ENCODE data around the gene FGF14.

FGF14 gene

GRCh38 chr13:101916108-101916774, 485.6 kb downstream of the FGF14 start:
- peak; percentile 18 for DNase-seq

GRCh38 chr13:101915755-101916107, 486.1 kb downstream of the FGF14 start:
- no peak for DNase-seq

DNA sequence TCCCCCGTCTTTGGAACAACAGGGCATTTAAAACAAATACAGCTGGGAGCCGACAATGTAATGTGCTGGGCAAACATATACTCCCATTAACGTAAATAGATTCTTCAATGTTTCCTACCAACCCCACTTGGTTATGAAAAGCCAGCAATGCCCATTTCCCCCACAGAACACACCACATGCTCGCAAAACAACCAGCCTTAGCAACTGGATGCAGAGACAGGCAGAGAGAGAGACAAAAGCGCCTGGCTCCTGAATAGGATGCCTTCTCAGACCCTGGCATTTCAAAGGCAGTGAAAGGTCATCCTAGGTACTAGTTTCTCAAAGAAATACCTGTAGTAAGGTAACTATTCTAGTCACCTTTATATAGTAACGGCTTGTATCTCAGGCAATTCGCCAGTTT, 486.5 kb downstream of the FGF14 start:
- no peak for DNase-seq

DNA sequence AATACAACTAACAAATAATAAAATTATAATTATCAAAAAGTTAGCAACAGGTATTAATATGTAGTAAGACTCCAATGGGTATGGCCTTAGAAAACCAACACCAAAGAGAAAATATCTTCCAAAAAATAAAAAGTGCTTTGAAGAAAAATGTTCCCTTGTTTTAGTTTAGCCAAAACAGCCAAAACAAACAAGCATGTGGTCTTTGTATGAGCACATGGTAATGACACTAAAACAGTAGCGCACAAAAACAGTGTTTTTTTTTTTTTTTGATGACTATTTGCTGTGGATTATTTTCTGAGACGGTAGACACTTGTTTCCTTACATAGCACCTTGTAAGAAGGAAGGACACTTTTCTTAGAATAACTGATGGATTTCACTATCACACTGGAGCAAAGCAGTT, 490.1 kb downstream of the FGF14 start:
- DNase-seq: no peak

- no peak for DNase-seq
These were observed 498.0 kb downstream of the FGF14 start for GRCh38 chr13:101903890-101904289.

- DNase-seq: no peak
These were observed 503.2 kb downstream of the FGF14 start for GRCh38 chr13:101898676-101899075.

DNA sequence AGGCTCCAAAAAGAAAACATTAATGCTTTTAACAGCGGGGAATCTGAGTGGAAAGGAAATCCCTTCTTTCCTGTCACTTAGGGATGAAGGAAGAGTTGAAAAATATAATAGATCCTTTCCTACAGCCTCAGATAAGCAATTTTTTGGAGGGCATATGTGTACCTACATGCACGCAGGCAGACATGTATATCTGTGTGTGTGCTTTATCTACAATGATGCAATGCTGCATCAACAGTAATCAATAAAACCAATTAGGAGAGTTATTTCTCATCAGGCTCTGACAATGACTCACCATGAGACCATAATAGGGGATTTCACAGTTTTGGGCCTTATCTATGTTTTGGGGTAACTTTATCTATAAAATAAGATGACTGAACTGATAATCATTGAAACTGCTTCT, 505.3 kb downstream of the FGF14 start:
- no peak for DNase-seq

GRCh38 chr13:101893021-101893420, 508.8 kb downstream of the FGF14 start:
- DNase-seq: no peak

- no peak for DNase-seq
These were observed 509.6 kb downstream of the FGF14 start for GRCh38 chr13:101892296-101892695.

DNA sequence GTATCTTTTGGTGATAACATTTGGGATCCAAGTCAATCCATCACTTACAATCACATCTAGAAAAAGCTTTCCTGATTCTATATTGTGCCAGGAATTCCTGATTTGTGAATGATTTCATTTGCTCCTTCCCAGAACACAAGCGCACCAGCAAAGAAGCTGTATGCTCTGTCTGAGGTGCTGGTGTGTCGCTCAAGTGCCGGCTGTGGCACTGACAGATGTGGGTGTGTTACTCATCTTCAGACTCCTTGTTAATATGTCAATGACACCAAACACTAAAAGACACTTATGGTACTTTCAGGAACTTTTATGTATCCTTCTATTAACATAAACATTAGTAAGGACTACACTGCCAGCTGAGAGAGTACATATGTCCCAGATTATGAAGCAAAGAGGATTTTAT, 520.3 kb downstream of the FGF14 start:
- no peak for DNase-seq

- DNase-seq: no peak
These were observed 521.3 kb downstream of the FGF14 start for GRCh38 chr13:101880581-101880980.

DNA sequence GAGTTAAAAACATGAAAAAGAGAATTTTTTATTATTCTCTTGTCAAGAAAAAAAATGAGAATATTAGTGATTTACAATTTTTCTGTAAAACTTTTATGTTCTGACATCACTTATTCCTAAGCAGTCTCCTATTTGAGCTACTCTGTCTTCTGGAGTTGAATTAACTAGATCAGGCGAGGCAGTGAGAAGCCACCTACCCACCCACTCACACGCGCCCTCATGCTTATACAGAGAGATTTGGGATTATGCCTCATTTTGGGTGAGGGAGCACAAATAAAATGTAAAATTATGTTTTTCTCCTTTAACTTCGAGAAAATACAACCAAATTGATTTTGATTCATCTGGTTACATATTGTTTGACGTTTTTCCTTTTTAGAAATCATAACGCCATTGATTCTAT, 524.9 kb downstream of the FGF14 start:
- no peak for DNase-seq

DNA sequence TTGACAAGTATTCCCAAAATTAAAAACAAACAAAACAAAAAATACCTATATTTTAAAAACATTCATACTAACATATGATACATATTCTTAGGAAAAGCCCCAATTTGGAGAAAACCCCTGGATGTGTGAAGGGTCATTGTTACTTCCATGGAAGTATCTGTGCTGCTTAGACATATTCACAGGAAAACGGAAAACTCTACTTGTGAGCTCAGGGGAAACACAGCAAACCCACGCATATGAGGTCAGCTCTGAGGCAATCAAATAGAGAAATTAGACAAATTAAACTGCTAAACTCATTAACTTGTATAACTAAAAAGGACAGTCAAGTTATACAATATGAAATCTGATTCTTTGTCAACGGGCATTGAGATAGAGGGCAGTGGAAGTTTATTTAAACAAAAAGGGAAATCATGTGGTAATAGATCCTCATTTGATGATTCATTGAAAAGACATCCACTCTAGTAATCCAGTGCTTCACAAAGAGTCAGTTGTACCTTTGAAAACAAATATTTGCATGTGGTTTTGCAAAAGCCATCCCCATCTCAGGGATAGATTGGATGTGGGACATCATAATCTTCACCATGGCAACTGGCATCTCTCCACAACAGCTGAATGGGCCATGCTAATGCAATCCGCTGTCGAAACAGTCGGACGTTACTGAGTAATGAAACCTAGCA, 526.0 kb downstream of the FGF14 start:
- peak; percentile 51 for DNase-seq

DNA sequence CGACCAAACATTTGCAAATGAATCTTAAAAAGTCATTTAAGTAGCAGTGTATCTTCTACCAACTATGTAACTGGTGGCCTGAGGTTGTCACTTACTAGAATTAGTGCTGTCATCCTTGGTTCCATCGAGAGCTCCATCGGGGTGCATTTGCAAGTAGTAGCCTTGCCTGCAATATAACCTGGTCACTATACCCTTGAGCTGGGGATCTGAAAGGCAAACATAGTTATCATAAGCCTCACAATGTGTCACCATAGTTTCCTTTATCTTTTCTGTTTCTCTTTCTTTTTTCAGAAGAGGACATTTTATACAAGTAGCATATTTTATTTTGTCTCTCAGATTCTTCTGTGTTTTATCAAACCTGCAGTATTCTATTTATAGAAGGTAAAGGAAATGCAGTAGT, 526.8 kb downstream of the FGF14 start:
- DNase-seq: no peak

- DNase-seq: peak; percentile 28
These were observed 532.3 kb downstream of the FGF14 start for GRCh38 chr13:101869553-101869952.

- DNase-seq: peak; percentile 4
These were observed 533.0 kb downstream of the FGF14 start for GRCh38 chr13:101868585-101869469.

DNA sequence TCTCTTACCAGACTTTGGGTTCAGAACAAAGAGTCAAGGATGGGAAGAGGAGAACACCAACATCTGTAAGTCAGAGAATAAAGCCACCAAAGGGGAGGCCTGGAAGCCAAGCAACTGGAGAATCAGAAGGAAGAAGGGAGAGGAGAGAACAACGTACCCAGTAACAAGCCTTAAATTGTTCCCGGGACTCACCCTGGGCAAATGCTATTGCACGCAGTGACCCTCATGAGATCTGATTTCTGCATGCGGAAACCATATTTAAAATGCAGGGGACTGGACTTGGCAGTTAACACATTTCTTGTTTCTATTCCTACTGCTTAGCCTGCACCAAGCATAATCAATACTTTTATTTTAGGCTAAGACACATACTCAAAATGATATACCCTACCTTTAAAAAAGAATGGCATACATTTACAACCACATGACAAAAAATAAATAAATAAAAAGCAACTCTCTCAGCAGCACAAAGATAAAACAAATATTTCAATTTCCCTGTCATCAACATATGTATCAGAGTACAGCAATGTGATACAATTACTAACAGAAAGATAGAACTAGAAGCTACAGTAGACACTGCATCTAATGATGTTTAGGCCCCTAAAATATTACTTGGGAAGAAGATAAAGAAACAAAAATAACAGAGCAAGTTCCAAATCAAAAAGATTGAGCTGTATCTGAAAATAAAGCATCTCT, 534.8 kb downstream of the FGF14 start:
- DNase-seq: no peak

DNA sequence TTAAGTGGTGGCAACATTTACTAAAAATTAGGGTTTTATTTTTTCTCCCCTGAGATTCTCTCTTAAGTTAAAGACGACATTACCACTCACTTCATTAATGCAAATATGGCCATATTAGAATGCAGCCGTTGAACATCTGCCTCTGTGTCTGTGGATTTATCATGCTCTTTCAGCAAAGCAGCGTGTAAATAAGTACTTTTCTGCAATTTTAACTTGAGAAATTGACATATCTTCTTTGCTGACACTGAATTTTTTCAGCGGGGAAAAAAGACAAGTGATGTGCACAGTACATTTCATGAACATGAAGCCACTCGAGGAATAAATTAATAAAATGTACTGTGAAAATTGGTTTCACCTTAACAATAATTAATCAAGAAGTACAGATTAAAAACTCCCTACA, 543.0 kb downstream of the FGF14 start:
- no peak for DNase-seq

- DNase-seq: no peak
These were observed 555.1 kb downstream of the FGF14 start for GRCh38 chr13:101846701-101847100.

DNA sequence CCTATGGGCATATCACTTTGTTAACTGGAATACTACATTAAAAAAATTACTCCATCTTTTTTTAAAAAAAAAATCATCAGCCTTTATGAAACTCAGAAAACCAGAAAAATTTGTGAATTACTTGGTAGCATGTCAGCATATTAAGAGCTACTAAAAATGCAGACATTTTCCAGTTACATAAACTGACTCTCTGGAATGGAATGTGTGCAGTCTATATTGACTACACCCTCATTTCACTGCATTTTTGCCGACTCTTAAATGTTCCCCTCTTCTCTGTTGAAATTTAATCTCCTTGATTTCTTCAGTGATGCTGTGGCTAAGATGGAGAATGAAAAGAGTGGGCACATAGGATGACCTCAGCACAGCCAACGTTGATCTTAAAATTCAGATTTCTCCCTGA, 555.6 kb downstream of the FGF14 start:
- peak; percentile 73 for DNase-seq

- peak; percentile 84 for DNase-seq
These were observed 556.4 kb downstream of the FGF14 start for GRCh38 chr13:101845245-101846020.

DNA sequence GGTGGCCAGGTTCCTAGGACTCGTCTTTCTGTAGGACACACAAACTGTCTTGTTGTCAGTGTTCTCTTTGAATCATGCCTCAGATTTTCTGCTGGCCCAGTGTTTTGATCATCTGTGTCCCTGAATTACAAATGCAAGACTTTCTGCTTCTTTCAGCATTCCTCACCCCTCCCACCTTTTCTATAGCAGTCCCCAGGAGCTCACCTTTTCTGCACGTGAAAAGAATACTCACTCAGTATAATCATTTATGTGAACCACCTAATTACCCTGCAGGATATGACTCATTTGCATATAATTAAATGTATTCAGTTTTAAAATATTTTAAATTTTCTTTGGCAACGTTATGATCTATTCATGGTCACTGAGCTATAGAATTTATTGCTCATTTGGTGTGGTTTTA, 560.1 kb downstream of the FGF14 start:
- no peak for DNase-seq
